HepG2 (cell line): Measurements from ENCODE around the gene ZBTB9. TPM values are rescaled to one million over a fixed set of nuclear protein-coding genes. Genes with fewer than 3 reads are reported as not detected.

Source experiments
- CBX2 ChIP-seq, 2 experiments: fragments of 200-600 bp in 1 of 2; sonication (generic); formaldehyde crosslinking in 1 of 2; IDR thresholded peaks; 2 replicates each; pipeline versions ENCODE4 v1.7.0 to v1.8.1; 2018 to 2022; ENCODE audit warnings: low read depth in 2 of 2, low read length in 1 of 2, mild to moderate bottlenecking in 1 of 2, missing genetic modification reagents in 1 of 2
- EZH2 ChIP-seq: conservative IDR thresholded peaks from 2 replicates; pipeline ENCODE4 v1.6.1; 2012; ENCODE audit warnings: mild to moderate bottlenecking, low read depth, low read length, moderate library complexity
- GPBP1L1 ChIP-seq: sonication (generic); formaldehyde crosslinking; IDR thresholded peaks from 2 replicates; pipeline ENCODE4 v1.5.0; 2020; ENCODE audit warnings: mild to moderate bottlenecking, missing genetic modification reagents
- HNRNPUL1 ChIP-seq: fragments of 200-400 bp; formaldehyde crosslinking; IDR thresholded peaks from 2 replicates; pipeline ENCODE4 v1.6.1; 2017; ENCODE audit warnings: low read depth, mild to moderate bottlenecking, low read length, moderate library complexity
- LRRFIP1 ChIP-seq: sonication (generic); formaldehyde crosslinking; conservative IDR thresholded peaks from 2 replicates; pipeline ENCODE4 v1.4.0; 2020; ENCODE audit warnings: missing genetic modification reagents
- PCBP2 ChIP-seq: fragments of 200-400 bp; formaldehyde crosslinking; optimal IDR thresholded peaks from 2 replicates; pipeline ENCODE3; 2018; ENCODE audit warnings: low read length, low read depth; ENCODE audit not compliant: poor library complexity, severe bottlenecking
- RAD21 ChIP-seq: fragments of 450-650 bp; formaldehyde crosslinking; IDR thresholded peaks from 2 replicates; pipeline ENCODE4 v1.5.0; 2020; ENCODE audit warnings: mild to moderate bottlenecking
- SRSF4 ChIP-seq: fragments of 200-400 bp; formaldehyde crosslinking; IDR thresholded peaks from one replicate; pipeline ENCODE4 v1.6.1; 2018; ENCODE audit warnings: mild to moderate bottlenecking, low read depth, low read length, moderate library complexity; ENCODE audit not compliant: poor library complexity, severe bottlenecking
- TMF1 ChIP-seq: sonication (generic); formaldehyde crosslinking; IDR thresholded peaks from 2 replicates; pipeline ENCODE4 v1.8.1; 2022; ENCODE audit warnings: low read depth, missing genetic modification reagents
- YEATS2 ChIP-seq: sonication (generic); formaldehyde crosslinking; IDR thresholded peaks from 2 replicates; pipeline ENCODE4 v1.4.0; 2020; ENCODE audit warnings: missing genetic modification reagents, borderline replicate concordance
- ZNF629 ChIP-seq: sonication (generic); formaldehyde crosslinking; conservative IDR thresholded peaks from 2 replicates; pipeline ENCODE4 v1.5.0; 2020; ENCODE audit warnings: missing genetic modification reagents
- ZNF766 ChIP-seq: sonication (generic); formaldehyde crosslinking; IDR thresholded peaks from 2 replicates; pipeline ENCODE4 v1.5.0; 2020; ENCODE audit warnings: missing genetic modification reagents, borderline replicate concordance
- ZNF788 ChIP-seq: sonication (generic); formaldehyde crosslinking; IDR thresholded peaks from 2 replicates; pipeline ENCODE4 v1.5.0; 2020; ENCODE audit warnings: mild to moderate bottlenecking, missing genetic modification reagents, borderline replicate concordance
- polyA plus RNA-seq, 8 experiments: library from polyadenylated mRNA; depleted of rRNA in 3 of 8; stranded (reverse) in 7 of 8; unstranded in 1 of 8; fragments of >200 nt; fragmentation: Illumina TruSeq in 4 of 8; extraction: Trizol in 4 of 8; gene quantifications; 2 replicates each; pipeline versions ENCODE4 v1.2.1 to v1.2.3, GENCODE V29; 2011 to 2016; ENCODE audit warnings: low read depth in 4 of 8, missing spikeins in 1 of 8, mixed read lengths in 1 of 8; ENCODE audit not compliant: insufficient read depth in 1 of 8
- total RNA-seq, 5 experiments: library from RNA; depleted of rRNA; stranded (reverse); fragments of >200 nt; fragmentation: Illumina TruSeq; extraction: Trizol; gene quantifications; 2 replicates each; pipeline ENCODE4 v1.2.3, GENCODE V29; 2016; ENCODE audit warnings: low read depth in 1 of 5
- TF ChIP-seq, protein P1 (sequence below): sonication (generic); formaldehyde crosslinking; IDR thresholded peaks from 2 replicates; pipeline ENCODE4 v1.4.0; 2020; ENCODE audit warnings: missing genetic modification reagents, borderline replicate concordance
- TF ChIP-seq, protein P2 (sequence below): sonication (generic); formaldehyde crosslinking; IDR thresholded peaks from 2 replicates; pipeline ENCODE4 v1.8.0; 2022; ENCODE audit warnings: missing genetic modification reagents, mild to moderate bottlenecking, inconsistent platforms, borderline replicate concordance
- TF ChIP-seq, protein P3 (sequence below): sonication (generic); formaldehyde crosslinking; IDR thresholded peaks from 2 replicates; pipeline ENCODE4 v1.4.0; 2020; ENCODE audit warnings: mild to moderate bottlenecking, missing genetic modification reagents

ZBTB9 gene
- total and polyA plus RNA-seq, 2 of the 13 experiments (the other 11 are each of a cell fraction or from before 2014, with no cell fraction given) = 5.3 to 9.2 TPM

GRCh38 chr6:33417903-33418689 is 36.3 kb upstream of the ZBTB9 start, which contains the start of gene CUTA (continued):
- TF ChIP-seq, protein P1, sequence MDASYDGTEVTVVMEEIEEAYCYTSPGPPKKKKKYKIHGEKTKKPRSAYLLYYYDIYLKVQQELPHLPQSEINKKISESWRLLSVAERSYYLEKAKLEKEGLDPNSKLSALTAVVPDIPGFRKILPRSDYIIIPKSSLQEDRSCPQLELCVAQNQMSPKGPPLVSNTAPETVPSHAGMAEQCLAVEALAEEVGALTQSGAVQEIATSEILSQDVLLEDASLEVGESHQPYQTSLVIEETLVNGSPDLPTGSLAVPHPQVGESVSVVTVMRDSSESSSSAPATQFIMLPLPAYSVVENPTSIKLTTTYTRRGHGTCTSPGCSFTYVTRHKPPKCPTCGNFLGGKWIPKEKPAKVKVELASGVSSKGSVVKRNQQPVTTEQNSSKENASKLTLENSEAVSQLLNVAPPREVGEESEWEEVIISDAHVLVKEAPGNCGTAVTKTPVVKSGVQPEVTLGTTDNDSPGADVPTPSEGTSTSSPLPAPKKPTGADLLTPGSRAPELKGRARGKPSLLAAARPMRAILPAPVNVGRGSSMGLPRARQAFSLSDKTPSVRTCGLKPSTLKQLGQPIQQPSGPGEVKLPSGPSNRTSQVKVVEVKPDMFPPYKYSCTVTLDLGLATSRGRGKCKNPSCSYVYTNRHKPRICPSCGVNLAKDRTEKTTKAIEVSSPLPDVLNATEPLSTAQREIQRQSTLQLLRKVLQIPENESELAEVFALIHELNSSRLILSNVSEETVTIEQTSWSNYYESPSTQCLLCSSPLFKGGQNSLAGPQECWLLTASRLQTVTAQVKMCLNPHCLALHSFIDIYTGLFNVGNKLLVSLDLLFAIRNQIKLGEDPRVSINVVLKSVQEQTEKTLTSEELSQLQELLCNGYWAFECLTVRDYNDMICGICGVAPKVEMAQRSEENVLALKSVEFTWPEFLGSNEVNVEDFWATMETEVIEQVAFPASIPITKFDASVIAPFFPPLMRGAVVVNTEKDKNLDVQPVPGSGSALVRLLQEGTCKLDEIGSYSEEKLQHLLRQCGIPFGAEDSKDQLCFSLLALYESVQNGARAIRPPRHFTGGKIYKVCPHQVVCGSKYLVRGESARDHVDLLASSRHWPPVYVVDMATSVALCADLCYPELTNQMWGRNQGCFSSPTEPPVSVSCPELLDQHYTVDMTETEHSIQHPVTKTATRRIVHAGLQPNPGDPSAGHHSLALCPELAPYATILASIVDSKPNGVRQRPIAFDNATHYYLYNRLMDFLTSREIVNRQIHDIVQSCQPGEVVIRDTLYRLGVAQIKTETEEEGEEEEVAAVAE (CRISPR knock-in tag) = peak; percentile 93
- TF ChIP-seq PCBP2 = no peak
- TF ChIP-seq ZNF629 (CRISPR knock-in tag) = no peak; the same call in 1 of the 2 replicates
- TF ChIP-seq, protein P2, sequence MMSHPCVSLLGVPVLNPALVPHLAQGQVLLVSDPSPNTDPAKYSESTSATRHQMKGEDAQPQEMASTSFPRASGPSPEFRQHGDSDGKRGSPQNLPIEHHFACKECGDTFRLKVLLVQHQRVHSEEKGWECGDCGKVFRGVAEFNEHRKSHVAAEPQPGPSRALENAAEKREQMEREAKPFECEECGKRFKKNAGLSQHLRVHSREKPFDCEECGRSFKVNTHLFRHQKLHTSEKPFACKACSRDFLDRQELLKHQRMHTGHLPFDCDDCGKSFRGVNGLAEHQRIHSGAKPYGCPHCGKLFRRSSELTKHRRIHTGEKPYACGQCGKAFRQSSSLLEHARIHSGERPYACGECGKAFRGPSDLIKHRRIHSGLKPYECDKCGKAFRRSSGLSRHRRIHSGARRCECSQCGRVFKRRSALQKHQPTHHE = peak; percentile 62
- TF ChIP-seq SRSF4 = no peak
- no peak for TF ChIP-seq HNRNPUL1
- TF ChIP-seq ZNF766 = peak; percentile 97
- 0 out of 2 replicates have a peak, but pooled peaks have one; percentile 42 for TF ChIP-seq LRRFIP1
- TF ChIP-seq CBX2 (IDR thresholded peaks at IDR 0.05; ENCODE audit: low read depth, low read length) = no peak
- TF ChIP-seq CBX2 (CRISPR knock-in tag; IDR thresholded peaks at IDR 0.05; ENCODE audit: low read depth) = no peak
- TF ChIP-seq YEATS2 (CRISPR knock-in tag) = peak; percentile 96
- no peak; the same call in none of the 2 replicates for TF ChIP-seq TMF1 (CRISPR knock-in tag)
- TF ChIP-seq, protein P3, sequence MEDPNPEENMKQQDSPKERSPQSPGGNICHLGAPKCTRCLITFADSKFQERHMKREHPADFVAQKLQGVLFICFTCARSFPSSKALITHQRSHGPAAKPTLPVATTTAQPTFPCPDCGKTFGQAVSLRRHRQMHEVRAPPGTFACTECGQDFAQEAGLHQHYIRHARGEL (CRISPR knock-in tag) = no peak
- TF ChIP-seq ZNF788 (CRISPR knock-in tag) = peak; percentile 79
- no peak for TF ChIP-seq GPBP1L1
- no peak for TF ChIP-seq RAD21 (CRISPR knock-in tag)
- no peak for TF ChIP-seq EZH2
